WERI-Rb-1 (cell line): ENCODE data around the gene HS3ST3A1.

ENCODE experiments used
- DNase-seq: peaks from one replicate; pipeline ENCODE4 v3.0.0-alpha.2; 2020
- H3K27ac ChIP-seq: fragments of 250-450 bp; sonication (Bioruptor Pico); 2 replicates; pipeline ENCODE4 v1.5.1; 2020; ENCODE audit warnings: mild to moderate bottlenecking, moderate library complexity
- H3K27me3 ChIP-seq: fragments of 250-450 bp; sonication (Bioruptor Pico); 2 replicates; pipeline ENCODE4 v1.5.1; 2021; ENCODE audit warnings: mild to moderate bottlenecking, low read depth, moderate library complexity; ENCODE audit not compliant: insufficient read depth, severe bottlenecking
- H3K36me3 ChIP-seq: fragments of 250-450 bp; sonication (Bioruptor Pico); 2 replicates; pipeline ENCODE4 v1.5.1; 2020; ENCODE audit warnings: mild to moderate bottlenecking, moderate library complexity
- H3K4me3 ChIP-seq: 2 replicates; pipeline ENCODE4 v1.5.1; 2011; ENCODE audit warnings: low read depth, mild to moderate bottlenecking, control low read depth, low read length
- H3K9me3 ChIP-seq: fragments of 250-450 bp; sonication (Bioruptor Pico); 2 replicates; pipeline ENCODE4 v1.5.1; 2021; ENCODE audit warnings: mild to moderate bottlenecking, moderate library complexity; ENCODE audit not compliant: severe bottlenecking
- TF ChIP-seq, protein P1 (sequence below): IDR thresholded peaks from 2 replicates; pipeline ENCODE4 v1.5.1; 2011; ENCODE audit warnings: low read depth, mild to moderate bottlenecking, control low read depth, inconsistent platforms, low read length

The HS3ST3A1 gene

DNA sequence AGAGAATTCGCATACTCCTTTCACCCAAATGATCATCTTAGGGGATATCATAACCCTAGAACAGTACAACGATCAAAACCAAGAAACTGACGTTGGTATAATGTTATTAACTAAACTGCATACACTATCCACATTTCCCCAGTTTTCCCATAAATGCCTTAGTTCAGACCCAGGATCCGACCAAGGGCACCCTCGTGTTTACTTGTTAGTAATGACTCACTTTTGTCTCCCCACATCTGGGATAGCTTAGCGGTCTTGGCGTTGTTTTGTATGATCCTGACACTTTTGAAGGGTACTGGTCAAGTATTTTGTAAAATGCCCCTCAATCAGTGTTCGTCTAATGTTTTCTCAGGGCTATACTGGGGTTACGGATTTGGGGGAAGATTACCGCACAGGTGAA is 8.0 kb downstream of the HS3ST3A1 start:
- H3K9me3 ChIP-seq = no peaks in the 10 kb centered on the region
- H3K4me3 ChIP-seq = no peak overlapping the region
- H3K36me3 ChIP-seq = no peaks in the 10 kb centered on the region
- TF ChIP-seq, protein P1, sequence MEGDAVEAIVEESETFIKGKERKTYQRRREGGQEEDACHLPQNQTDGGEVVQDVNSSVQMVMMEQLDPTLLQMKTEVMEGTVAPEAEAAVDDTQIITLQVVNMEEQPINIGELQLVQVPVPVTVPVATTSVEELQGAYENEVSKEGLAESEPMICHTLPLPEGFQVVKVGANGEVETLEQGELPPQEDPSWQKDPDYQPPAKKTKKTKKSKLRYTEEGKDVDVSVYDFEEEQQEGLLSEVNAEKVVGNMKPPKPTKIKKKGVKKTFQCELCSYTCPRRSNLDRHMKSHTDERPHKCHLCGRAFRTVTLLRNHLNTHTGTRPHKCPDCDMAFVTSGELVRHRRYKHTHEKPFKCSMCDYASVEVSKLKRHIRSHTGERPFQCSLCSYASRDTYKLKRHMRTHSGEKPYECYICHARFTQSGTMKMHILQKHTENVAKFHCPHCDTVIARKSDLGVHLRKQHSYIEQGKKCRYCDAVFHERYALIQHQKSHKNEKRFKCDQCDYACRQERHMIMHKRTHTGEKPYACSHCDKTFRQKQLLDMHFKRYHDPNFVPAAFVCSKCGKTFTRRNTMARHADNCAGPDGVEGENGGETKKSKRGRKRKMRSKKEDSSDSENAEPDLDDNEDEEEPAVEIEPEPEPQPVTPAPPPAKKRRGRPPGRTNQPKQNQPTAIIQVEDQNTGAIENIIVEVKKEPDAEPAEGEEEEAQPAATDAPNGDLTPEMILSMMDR = no peak
- H3K27ac ChIP-seq = no peak overlapping the region
- no peak for DNase-seq
- no peaks in the 10 kb centered on the region for H3K27me3 ChIP-seq

DNA sequence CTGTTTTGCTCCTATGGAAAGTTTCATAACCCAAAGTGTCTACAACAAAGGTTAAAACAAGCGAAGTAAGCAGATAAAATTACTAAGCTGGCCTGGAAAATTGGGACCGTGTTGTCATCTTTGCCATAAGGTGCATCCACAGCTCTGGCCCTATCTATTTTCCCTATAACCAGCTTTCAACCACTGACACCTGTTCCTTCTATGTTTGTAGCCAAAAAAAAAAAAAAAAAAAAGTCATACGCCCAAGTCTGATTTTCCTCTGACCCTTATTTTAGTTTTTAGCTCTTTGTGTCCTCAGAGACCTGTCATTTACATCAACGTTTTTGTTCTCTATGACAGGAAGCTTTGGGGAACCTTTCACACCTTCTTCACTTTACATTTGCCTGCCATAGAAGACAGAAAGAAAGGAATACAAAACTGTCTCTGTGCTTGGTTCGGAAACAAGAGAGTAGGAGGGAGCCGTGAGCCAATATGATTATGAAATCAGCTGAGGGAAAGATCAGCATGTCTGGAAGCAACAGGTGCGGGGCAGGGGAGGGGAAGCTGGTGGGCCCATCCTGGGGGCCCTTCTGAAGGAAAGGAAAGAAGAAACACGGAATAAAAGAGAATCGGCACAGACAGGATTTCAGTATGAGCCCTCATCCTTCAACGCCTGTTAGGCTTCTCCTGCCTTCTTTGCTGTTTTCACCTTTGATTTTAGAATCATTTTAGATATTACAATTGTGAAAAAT is 8.5 kb downstream of the HS3ST3A1 start:
- Histone ChIP-seq H3K27ac (no peak overlapping the region), H3K9me3 (no peaks in the 10 kb centered on the region), H3K4me3 (no peak overlapping the region), H3K27me3 (no peaks in the 10 kb centered on the region), H3K36me3 (no peaks in the 10 kb centered on the region)
- TF ChIP-seq, protein P1 = no peak
- DNase-seq = no peak

GRCh38 chr17:13592427-13592826 is 9.3 kb downstream of the HS3ST3A1 start:
- DNase-seq = no peak
- Histone ChIP-seq H3K4me3 (no peak overlapping the region), H3K9me3 (no peaks in the 10 kb centered on the region), H3K36me3 (no peaks in the 10 kb centered on the region), H3K27ac (no peak overlapping the region), H3K27me3 (no peaks in the 10 kb centered on the region)
- TF ChIP-seq, protein P1 = no peak

DNA sequence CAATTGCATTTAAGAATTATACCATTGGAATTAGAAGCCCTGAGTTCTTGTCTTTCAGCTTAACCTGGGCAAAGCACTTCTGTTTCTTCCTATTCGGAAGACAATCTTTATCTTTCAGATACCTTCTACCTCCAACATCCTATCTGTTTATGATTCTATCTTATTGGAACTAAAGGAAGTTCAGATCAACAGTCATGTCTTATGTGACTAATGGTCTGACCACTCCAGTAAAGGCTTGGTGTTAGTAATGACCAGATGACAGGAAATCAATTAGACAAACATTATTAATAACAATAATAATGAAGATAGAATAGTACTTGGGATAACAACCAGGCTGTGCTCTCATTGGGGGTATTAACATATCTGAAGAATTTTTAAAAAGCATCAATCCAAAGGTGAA is 11.3 kb downstream of the HS3ST3A1 start:
- TF ChIP-seq, protein P1 = no peak
- Histone ChIP-seq H3K4me3 (no peak overlapping the region), H3K36me3 (no peaks in the 10 kb centered on the region), H3K27ac (no peak overlapping the region), H3K27me3 (no peaks in the 10 kb centered on the region), H3K9me3 (no peaks in the 10 kb centered on the region)
- no peak for DNase-seq

GRCh38 chr17:13589658-13590057 is 12.1 kb downstream of the HS3ST3A1 start:
- no peak for DNase-seq
- Histone ChIP-seq H3K36me3 (no peaks in the 10 kb centered on the region), H3K4me3 (no peak overlapping the region), H3K9me3 (no peaks in the 10 kb centered on the region), H3K27me3 (no peaks in the 10 kb centered on the region), H3K27ac (no peak overlapping the region)
- TF ChIP-seq, protein P1 = no peak
